Activated CD8-positive, alpha-beta T cell treated with anti-CD3 and anti-CD28 coated beads for 36 hours (primary cell): ENCODE results near the gene KAZN. TPM values are rescaled to one million over a fixed set of nuclear protein-coding genes. Genes with fewer than 3 reads are reported as not detected.

Experiments
- ATAC-seq: fragments of 200-7000 bp; cut with Tn5 transposase; one replicate; pipeline ENCODE4 v1.10.0; 2021; ENCODE audit warnings: mild to moderate bottlenecking, moderate library complexity
- CTCF ChIA-PET: fragments of 350-600 bp; sonication (Branson Sonifier 250); formaldehyde crosslinking; loops from one replicate; lab custom pipeline; 2021; ENCODE audit warnings: antibody characterized with exemption; lab: Charles Lee
- POLR2A ChIA-PET: fragments of 350-600 bp; sonication (Branson Sonifier 250); formaldehyde crosslinking; loops from one replicate; lab custom pipeline; 2021; ENCODE audit warnings: antibody characterized with exemption; lab: Charles Lee
- DNase-seq: peaks from one replicate; pipeline ENCODE4 v3.0.0-alpha.2; 2020
- H3K27ac Mint-ChIP-seq: one replicate; pipeline ENCODE4 v1.8.0; 2021; ENCODE audit warnings: mild to moderate bottlenecking, mixed read lengths
- H3K27me3 Mint-ChIP-seq: one replicate; pipeline ENCODE4 v1.8.0; 2021; ENCODE audit warnings: mixed read lengths
- H3K36me3 Mint-ChIP-seq: one replicate; pipeline ENCODE4 v1.8.0; 2021; ENCODE audit warnings: low read depth, mixed read lengths
- H3K4me1 Mint-ChIP-seq: one replicate; pipeline ENCODE4 v1.8.0; 2021; ENCODE audit warnings: low read depth, mixed read lengths
- H3K4me3 Mint-ChIP-seq: one replicate; pipeline ENCODE4 v1.8.0; 2021; ENCODE audit warnings: mild to moderate bottlenecking, moderate library complexity, mixed read lengths
- H3K9me3 Mint-ChIP-seq: one replicate; pipeline ENCODE4 v1.8.0; 2021; ENCODE audit warnings: mixed read lengths
- intact Hi-C: fragments of 100-400 bp; cut with micrococcal nuclease; formaldehyde crosslinking; loops from one replicate; pipeline ENCODE4 v1.10.0; 2022
- total RNA-seq, 2 experiments: library from RNA; stranded (reverse); gene quantifications; one replicate each; pipeline ENCODE4 v1.2.3, GENCODE V29; 2021
- TF ChIP-seq, protein P1 (sequence below): fragments of 200-600 bp; IDR thresholded peaks from one replicate; pipeline ENCODE4 v1.8.0; 2022; ENCODE audit warnings: antibody characterized with exemption, mild to moderate bottlenecking

The KAZN gene
- total RNA-seq, 2 experiments from 2014 or later: 1.7 to 1.9 TPM

DNA sequence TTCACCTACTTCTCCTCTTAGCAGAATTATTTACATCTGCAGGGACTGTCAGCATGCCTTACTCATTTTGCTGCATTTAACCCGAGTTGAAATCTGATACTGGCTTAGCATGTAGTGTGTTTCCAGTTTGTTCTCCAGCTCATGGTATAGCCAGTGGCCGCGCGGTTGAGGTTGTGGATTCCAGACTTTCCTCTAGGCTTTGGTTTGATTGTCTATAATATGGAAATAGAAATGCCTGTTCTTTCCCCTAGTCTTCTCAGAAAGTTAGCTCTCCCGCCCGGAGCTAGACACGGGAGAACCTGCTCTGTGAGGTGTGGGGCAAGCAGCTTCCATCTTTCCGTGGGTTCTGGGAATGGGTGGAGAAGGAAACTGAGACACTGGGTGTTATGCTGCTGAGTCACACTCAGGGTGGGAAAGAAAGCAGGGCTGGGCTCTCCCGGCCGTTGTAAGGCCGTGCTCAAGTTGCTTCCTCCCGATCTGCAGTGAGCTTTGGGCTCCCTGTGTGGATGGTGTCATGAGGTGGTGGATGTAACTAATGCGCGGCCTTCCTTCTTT is 348.3 kb downstream of the KAZN start:
- intact Hi-C loops: no loop called here
- ATAC-seq (no peak), DNase-seq (no peak)
- Mint-ChIP-seq H3K9me3 (no peaks in the 10 kb centered on the region), H3K36me3 (no peaks in the 10 kb centered on the region), H3K4me1 (no peaks in the 10 kb centered on the region), H3K27me3 (no peaks in the 10 kb centered on the region), H3K4me3 (no peak overlapping the region), H3K27ac (no peak overlapping the region)
- ChIA-PET CTCF (no interaction called here), POLR2A (no interaction called here)
- TF ChIP-seq, protein P1, sequence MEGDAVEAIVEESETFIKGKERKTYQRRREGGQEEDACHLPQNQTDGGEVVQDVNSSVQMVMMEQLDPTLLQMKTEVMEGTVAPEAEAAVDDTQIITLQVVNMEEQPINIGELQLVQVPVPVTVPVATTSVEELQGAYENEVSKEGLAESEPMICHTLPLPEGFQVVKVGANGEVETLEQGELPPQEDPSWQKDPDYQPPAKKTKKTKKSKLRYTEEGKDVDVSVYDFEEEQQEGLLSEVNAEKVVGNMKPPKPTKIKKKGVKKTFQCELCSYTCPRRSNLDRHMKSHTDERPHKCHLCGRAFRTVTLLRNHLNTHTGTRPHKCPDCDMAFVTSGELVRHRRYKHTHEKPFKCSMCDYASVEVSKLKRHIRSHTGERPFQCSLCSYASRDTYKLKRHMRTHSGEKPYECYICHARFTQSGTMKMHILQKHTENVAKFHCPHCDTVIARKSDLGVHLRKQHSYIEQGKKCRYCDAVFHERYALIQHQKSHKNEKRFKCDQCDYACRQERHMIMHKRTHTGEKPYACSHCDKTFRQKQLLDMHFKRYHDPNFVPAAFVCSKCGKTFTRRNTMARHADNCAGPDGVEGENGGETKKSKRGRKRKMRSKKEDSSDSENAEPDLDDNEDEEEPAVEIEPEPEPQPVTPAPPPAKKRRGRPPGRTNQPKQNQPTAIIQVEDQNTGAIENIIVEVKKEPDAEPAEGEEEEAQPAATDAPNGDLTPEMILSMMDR: no peak

DNA sequence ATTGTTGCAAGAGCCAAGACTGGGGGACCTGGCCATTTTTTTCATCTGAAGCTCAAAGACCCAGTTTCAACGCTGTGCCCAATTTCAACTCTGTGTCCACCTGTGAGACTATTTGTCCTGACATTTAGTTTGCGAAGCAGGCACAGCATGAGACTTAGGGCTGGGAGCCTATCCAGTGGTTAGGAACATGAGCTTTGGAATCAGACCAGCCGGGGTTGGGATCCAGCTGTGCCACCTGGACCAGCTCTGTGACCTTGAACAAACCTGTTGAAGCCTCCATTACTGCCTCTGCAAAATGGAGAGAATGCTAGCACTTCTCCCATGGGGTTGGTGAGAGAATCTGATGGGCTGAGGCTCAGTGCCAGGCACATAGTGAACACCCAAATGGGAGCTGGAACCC is 348.9 kb downstream of the KAZN start:
- no peaks in the 10 kb centered on the region for H3K9me3 Mint-ChIP-seq
- no peak overlapping the region for H3K27ac Mint-ChIP-seq
- ATAC-seq (no peak), DNase-seq (no peak)
- no peak overlapping the region for H3K4me3 Mint-ChIP-seq
- TF ChIP-seq, protein P1: no peak
- ChIA-PET CTCF (no interaction called here), POLR2A (no interaction called here)
- no peaks in the 10 kb centered on the region for H3K36me3 Mint-ChIP-seq
- intact Hi-C loops: no loop called here
- H3K4me1 Mint-ChIP-seq: no peaks in the 10 kb centered on the region
- no peaks in the 10 kb centered on the region for H3K27me3 Mint-ChIP-seq

DNA sequence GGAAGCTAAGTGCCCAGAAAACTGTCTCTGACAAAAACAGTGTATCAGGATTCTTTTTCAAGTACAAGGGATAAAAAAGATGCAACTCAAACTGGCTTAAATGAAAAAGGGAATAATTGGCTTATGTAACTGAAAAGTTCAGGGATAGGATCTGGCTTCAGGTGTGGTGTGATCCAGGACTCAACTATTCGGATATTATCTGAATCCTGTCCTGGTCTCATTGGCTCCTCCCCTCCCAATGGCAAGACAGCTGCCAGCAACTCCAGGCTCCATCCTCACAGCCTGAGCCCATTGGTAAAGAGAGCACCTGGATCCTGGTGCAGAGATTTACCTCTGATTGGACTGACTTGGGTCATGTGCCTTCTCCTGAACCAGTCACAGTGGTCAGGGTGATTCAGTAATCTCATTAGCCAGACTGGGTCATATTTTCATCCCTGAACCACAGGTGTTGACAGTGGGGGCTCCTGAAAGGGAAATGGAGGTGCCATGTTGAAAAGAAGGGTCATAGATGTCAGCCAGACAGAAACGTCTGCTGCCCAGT is 349.7 kb downstream of the KAZN start:
- H3K9me3 Mint-ChIP-seq: no peaks in the 10 kb centered on the region
- no peaks in the 10 kb centered on the region for H3K27me3 Mint-ChIP-seq
- TF ChIP-seq, protein P1: no peak
- no peak overlapping the region for H3K4me3 Mint-ChIP-seq
- no peaks in the 10 kb centered on the region for H3K36me3 Mint-ChIP-seq
- ATAC-seq (no peak), DNase-seq (no peak)
- POLR2A ChIA-PET: no interaction called here
- H3K27ac Mint-ChIP-seq: no peak overlapping the region
- intact Hi-C loops: no loop called here
- CTCF ChIA-PET: no interaction called here
- H3K4me1 Mint-ChIP-seq: no peaks in the 10 kb centered on the region

DNA sequence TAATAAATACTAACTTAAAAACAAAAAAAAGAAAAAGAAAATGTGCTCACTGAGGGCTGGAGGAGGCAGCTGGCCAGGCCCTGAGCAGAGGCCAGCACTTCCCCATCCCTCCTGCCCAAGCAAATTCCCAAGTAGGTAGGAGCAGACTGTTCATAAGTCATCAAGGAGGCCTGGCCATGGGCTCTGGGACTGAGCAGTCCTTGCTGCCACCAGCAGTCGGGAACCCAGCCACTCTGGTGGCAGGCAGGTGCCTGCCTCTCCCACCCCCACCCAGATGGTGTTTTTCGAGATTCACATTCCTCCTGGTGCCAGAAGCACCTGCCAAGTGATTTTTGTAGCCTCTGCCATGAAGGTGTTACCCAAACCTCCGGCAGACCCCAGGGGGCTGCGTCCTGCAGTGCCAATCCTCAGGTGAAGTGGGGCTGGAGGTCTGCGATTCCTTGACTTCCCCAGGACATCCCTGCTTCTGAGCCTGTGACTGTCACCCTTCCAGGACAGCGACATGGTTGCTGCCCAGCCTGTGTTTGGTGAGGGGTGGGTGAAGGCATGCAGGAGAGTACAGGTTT is 350.9 kb downstream of the KAZN start:
- POLR2A ChIA-PET: no interaction called here
- TF ChIP-seq, protein P1: no peak
- no peak overlapping the region for H3K27ac Mint-ChIP-seq
- no peak overlapping the region for H3K4me3 Mint-ChIP-seq
- H3K36me3 Mint-ChIP-seq: no peaks in the 10 kb centered on the region
- intact Hi-C loops: no loop called here
- no peaks in the 10 kb centered on the region for H3K4me1 Mint-ChIP-seq
- CTCF ChIA-PET: no interaction called here
- no peak for ATAC-seq
- no peaks in the 10 kb centered on the region for H3K27me3 Mint-ChIP-seq
- H3K9me3 Mint-ChIP-seq: no peaks in the 10 kb centered on the region
- no peak for DNase-seq

DNA sequence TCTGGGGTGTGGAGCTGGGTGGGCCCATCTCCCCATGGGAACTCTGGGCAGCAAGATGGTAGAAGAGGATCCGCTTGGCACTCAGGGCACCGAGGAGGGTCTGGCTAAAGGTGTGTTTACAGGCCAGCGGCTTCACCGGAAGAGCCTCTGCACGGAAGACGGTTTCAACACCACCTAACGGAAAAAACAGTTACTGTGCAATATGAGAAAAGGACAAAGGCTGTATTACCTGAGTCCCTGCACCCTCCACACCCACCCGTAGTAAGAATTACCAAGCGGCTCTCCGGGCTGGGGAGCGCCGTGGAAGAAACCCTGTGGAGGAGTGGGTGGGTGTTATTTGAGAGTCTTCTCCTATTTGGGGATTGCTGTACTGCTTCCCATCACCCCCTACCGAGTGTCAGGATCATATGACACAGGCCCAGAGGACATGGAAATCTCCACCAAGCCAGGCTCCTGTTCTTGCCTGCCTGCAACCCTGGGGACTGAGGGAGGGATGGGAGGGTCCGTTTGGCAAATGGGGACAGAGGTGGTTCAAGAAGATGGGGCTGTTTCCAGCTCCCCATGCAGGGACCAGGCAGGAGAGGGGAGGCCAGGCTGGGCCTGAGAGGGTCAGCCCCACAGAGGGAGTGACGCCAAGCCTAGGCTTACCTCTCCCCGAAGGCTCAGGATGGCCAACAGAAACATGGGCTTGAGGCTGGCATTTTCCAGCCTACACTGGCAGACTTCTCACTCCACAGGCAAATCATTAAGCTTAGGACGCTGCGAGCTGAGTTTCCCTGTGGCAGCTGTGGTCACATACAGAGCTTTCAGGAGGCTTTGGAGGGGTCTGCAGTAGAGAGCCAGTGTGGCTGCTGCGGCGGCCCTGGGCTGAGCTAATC is 351.6 kb downstream of the KAZN start:
- CTCF ChIA-PET: no interaction called here
- intact Hi-C loops: no loop called here
- no peak overlapping the region for H3K27ac Mint-ChIP-seq
- no peaks in the 10 kb centered on the region for H3K4me1 Mint-ChIP-seq
- DNase-seq (no peak), ATAC-seq (no peak)
- no peaks in the 10 kb centered on the region for H3K27me3 Mint-ChIP-seq
- no peak overlapping the region for H3K4me3 Mint-ChIP-seq
- POLR2A ChIA-PET: no interaction called here
- H3K9me3 Mint-ChIP-seq: no peaks in the 10 kb centered on the region
- H3K36me3 Mint-ChIP-seq: no peaks in the 10 kb centered on the region
- TF ChIP-seq, protein P1: no peak
